C4-2B (cell line): Measurements from ENCODE around the gene LMO4.

Experiments
- ZFX ChIP-seq: fragments of 450-650 bp; IDR thresholded peaks from 2 replicates; pipeline ENCODE4 v1.6.1; 2017
- TF ChIP-seq, protein P1 (sequence below): fragments of 450-650 bp; conservative IDR thresholded peaks from 2 replicates; pipeline ENCODE4 v1.5.1; 2017; ENCODE audit warnings: mild to moderate bottlenecking

DNA sequence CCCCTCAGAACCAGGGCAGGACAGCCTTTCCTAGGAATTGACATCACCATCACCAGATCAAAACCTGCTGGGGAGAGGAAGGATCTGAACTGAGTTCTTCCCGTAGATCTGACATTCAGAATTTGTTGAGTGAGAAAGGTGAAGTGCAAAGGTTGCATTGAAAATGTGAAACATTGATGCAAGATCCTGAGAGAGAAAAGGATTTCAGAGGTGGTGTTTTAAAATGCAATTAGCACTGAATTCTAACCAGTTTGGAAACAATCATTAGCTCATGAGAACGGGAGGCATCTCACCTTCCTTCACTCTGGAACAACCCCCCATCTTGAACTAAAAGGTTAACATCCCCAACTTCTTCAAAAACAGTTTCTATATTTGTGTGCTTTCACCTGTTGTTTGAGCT, 20.4 kb downstream of the LMO4 start:
- TF ChIP-seq, protein P1, sequence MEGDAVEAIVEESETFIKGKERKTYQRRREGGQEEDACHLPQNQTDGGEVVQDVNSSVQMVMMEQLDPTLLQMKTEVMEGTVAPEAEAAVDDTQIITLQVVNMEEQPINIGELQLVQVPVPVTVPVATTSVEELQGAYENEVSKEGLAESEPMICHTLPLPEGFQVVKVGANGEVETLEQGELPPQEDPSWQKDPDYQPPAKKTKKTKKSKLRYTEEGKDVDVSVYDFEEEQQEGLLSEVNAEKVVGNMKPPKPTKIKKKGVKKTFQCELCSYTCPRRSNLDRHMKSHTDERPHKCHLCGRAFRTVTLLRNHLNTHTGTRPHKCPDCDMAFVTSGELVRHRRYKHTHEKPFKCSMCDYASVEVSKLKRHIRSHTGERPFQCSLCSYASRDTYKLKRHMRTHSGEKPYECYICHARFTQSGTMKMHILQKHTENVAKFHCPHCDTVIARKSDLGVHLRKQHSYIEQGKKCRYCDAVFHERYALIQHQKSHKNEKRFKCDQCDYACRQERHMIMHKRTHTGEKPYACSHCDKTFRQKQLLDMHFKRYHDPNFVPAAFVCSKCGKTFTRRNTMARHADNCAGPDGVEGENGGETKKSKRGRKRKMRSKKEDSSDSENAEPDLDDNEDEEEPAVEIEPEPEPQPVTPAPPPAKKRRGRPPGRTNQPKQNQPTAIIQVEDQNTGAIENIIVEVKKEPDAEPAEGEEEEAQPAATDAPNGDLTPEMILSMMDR = no peak
- TF ChIP-seq ZFX = no peak
